ENCODE results near the gene MYL10. TPM values are rescaled to one million over a fixed set of nuclear protein-coding genes. Genes with fewer than 3 reads are reported as not detected.

MYL10 gene
- total and polyA plus RNA-seq, 10 of the 15 experiments (the other 5 are each of a cell fraction or from before 2014, with no cell fraction given): not detected

GRCh38 chr7:101589052-101589451 lies 40.0 kb downstream of the MYL10 start (continued):
- no peak for TF ChIP-seq RAD21 (IDR thresholded peaks at IDR 0.05; ENCODE audit: insufficient read depth, low read depth, low read length)
- TF ChIP-seq MTA2 (IDR thresholded peaks at IDR 0.05; ENCODE audit: low read depth): no peak

GRCh38 chr7:101588131-101588935 lies 40.8 kb downstream of the MYL10 start:
- no peak for DNase-seq (ENCODE audit: low read depth, low spot score)
- ChIA-PET CTCF (interaction anchor here (1.4 kb wide), 1 partner anchor 45 kb away, joined by 5 read pairs; no protein-coding TSS in a partner anchor), SMC1A (ENCODE audit: uncharacterized antibody, unreplicated experiment) (no interaction called here)

More at GRCh38 chr7:101588131-101588935, 40.8 kb downstream of the MYL10 start:
- no TSS peak for BruUV-seq (replicated peaks)
- POLR2A ChIA-PET: no interaction called here
- Histone ChIP-seq H2AFZ (ENCODE audit: control insufficient read depth, low read depth, low read length) (no peak overlapping the region), H3K4me1 (ENCODE audit: control insufficient read depth, insufficient read depth, low read length) (no peaks in the 10 kb centered on the region), H3K9me3 (replicated peaks; ENCODE audit: control insufficient read depth, insufficient read depth, low read length) (no peaks in the 10 kb centered on the region; the same call in 2 of the 3 replicates), H3K27me3 (replicated peaks in 1 of 2; ENCODE audit: control insufficient read depth in 2 of 2, insufficient read depth in 2 of 2, low read length in 1 of 2) (no peaks in the 10 kb centered on the region), H4K20me1 (ENCODE audit: control insufficient read depth, insufficient read depth) (no peaks in the 10 kb centered on the region), H3K79me2 (ENCODE audit: control insufficient read depth, insufficient read depth, low read length) (no peaks in the 10 kb centered on the region), H3K9ac (ENCODE audit: control insufficient read depth, insufficient read depth, low read length) (no peak overlapping the region), H3K4me3 (no peak overlapping the region), H3K4me2 (ENCODE audit: control insufficient read depth, insufficient read depth) (no peak overlapping the region), H3K36me3 (ENCODE audit: control insufficient read depth in 2 of 2, insufficient read depth in 2 of 2, low read length in 1 of 2) (no peaks in the 10 kb centered on the region), H3K27ac (ENCODE audit: control insufficient read depth, insufficient read depth) (no peak overlapping the region)
- RAD21 ChIA-PET (ENCODE audit: unreplicated experiment): no interaction called here
- in situ Hi-C loops (cut with MboI): no loop called here
- ATAC-seq: no peak
- FAIRE-seq: no peak
- TF ChIP-seq BMI1 (IDR thresholded peaks at IDR 0.05; ENCODE audit: borderline replicate concordance): no peak
- TF ChIP-seq ATF7 (IDR thresholded peaks at IDR 0.05; ENCODE audit: low read depth): no peak
- no peak for TF ChIP-seq ZNF207 (IDR thresholded peaks at IDR 0.05; ENCODE audit: borderline replicate concordance)
- no peak for TF ChIP-seq RAD21 (IDR thresholded peaks at IDR 0.05; ENCODE audit: insufficient read depth, low read depth, low read length)
- no peak for TF ChIP-seq POLR2A (IDR thresholded peaks at IDR 0.05; ENCODE audit: low read depth, low read length)
- no peak for TF ChIP-seq E2F4 (IDR thresholded peaks at IDR 0.05; ENCODE audit: low read depth, low read length)
- no peak for TF ChIP-seq NR2C2 (IDR thresholded peaks at IDR 0.05; ENCODE audit: borderline replicate concordance, control insufficient read depth, insufficient read length, low read depth)
- no peak for TF ChIP-seq SMAD5 (IDR thresholded peaks at IDR 0.05; ENCODE audit: low read depth)
- TF ChIP-seq IKZF2 (IDR thresholded peaks at IDR 0.05): no peak
- no peak for TF ChIP-seq PAX8 (IDR thresholded peaks at IDR 0.05)
- intact Hi-C loops (cut with micrococcal nuclease; ENCODE audit: unreplicated experiment): no loop called here
- 34% methylated on average over 9 of the region's 9 CpGs for WGBS (ENCODE audit: insufficient coverage, insufficient replicate concordance, low lambda C conversion rate, missing lambda C conversion rate)
